Activated T-cell treated with anti-CD3 and anti-CD28 coated beads, Interleukin-2, amount 50 U/mL, for 4 hours (primary cell): ENCODE results near the gene VAV2. TPM values are rescaled to one million over a fixed set of nuclear protein-coding genes. Genes with fewer than 3 reads are reported as not detected.

ENCODE experiments used
- ATAC-seq, 2 donors: fragments of 200-7000 bp; cut with Tn5 transposase; one replicate each; pipeline ENCODE4 v1.10.0; 2021
- DNase-seq: peaks from one replicate; pipeline ENCODE4 v3.0.0-alpha.2; 2020
- H3K27me3 Mint-ChIP-seq: one replicate; pipeline ENCODE4 v1.8.0; 2021; ENCODE audit warnings: low read depth, mixed read lengths
- H3K36me3 Mint-ChIP-seq: one replicate; pipeline ENCODE4 v1.8.0; 2022; ENCODE audit warnings: mixed read lengths; ENCODE audit not compliant: insufficient read depth
- H3K4me1 Mint-ChIP-seq: one replicate; pipeline ENCODE4 v1.8.0; 2021; ENCODE audit warnings: low read depth, mixed read lengths
- H3K4me3 Mint-ChIP-seq: one replicate; pipeline ENCODE4 v1.8.0; 2021; ENCODE audit warnings: mild to moderate bottlenecking, moderate library complexity, mixed read lengths
- H3K9me3 Mint-ChIP-seq: one replicate; pipeline ENCODE4 v1.8.0; 2021; ENCODE audit warnings: mixed read lengths
- total RNA-seq, 3 donors: library from RNA; stranded (reverse); gene quantifications; one replicate each; pipeline ENCODE4 v1.2.1, GENCODE V29; 2021

The VAV2 gene
- total RNA-seq, 3 donors from 2014 or later, result 2.7 to 3.7 (median 3.2) TPM

DNA sequence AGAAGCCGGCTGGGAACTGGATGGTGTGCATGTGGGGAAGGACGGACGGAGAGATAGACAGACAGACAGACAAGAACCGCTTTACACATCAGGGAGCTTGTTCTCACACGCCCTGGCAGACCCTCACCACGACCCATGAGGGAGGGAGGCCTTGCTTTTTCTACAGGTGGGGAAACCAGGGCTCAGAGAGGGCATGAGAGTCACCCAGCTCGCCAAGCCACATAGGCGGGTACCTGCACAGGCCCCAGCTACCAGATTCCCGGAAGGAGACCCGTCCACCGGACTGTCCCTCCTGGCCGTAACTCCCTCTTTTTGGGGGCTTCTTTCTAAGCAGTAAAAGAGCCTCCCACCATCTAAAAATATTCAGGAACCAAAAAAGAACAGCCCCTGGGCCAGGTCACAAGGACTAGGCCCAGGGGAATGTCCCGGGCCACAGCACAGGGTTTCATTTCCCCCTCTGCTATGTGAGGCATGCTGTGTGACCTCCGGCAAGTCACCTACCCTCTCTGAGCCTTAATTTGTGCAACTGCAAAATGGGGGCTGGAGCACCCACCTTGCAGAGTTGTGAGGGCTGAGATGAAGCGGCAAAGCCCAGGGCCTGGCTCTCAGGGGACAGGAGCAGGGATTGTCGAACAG is 169.6 kb downstream of the VAV2 start:
- H3K27me3 Mint-ChIP-seq, result no peaks in the 10 kb centered on the region
- H3K36me3 Mint-ChIP-seq, result no peaks in the 10 kb centered on the region
- H3K4me1 Mint-ChIP-seq, result peaks cover 3% of the 10 kb centered on the region
- H3K4me3 Mint-ChIP-seq, result no peak overlapping the region
- no peaks in the 10 kb centered on the region for H3K9me3 Mint-ChIP-seq
- no peak for ATAC-seq
- no peak for DNase-seq

DNA sequence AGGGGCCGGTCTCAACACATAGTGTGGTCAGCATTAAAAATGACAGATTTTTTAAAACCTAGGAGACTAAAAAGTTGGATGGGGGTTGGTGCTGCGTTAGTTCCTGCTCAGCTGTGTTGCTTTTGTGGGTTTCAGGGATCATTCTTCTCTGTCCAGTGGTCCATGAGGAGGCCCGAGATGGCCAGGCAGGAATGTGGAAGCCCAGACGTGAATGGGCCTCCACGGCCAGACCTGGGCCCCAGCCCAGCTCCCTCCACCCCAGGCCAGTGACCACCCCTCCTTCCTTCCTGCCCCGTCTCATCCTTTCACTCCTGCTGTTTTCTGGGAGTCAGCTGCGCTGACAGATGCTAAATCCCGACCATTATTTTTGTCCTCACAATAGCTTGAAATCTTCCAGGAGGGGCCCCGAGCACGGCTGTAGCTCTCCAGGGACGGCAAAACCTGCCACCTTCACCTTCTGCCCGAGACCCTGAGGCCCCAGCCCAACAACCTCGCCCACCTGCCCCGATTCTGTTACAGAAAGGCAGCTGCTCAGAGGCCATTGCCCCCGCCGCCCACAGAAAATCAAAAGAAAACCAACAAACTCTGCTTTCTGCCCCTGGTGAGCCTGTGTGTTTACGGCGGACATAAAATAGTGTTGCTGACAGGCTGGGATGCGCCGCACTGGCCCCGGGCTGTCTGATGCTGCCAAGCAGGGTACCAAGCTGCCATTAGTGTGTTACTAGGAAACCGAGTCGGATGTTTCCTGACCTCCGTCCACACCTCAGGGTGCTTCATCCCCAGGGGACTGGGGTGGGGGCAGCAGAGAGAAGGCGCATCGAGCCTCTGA is 170.3 kb downstream of the VAV2 start:
- Mint-ChIP-seq H3K9me3 (no peaks in the 10 kb centered on the region), H3K36me3 (no peaks in the 10 kb centered on the region), H3K4me1 (peaks cover 3% of the 10 kb centered on the region), H3K27me3 (no peaks in the 10 kb centered on the region), H3K4me3 (no peak overlapping the region)
- DNase-seq (no peak), ATAC-seq (no peak)

DNA sequence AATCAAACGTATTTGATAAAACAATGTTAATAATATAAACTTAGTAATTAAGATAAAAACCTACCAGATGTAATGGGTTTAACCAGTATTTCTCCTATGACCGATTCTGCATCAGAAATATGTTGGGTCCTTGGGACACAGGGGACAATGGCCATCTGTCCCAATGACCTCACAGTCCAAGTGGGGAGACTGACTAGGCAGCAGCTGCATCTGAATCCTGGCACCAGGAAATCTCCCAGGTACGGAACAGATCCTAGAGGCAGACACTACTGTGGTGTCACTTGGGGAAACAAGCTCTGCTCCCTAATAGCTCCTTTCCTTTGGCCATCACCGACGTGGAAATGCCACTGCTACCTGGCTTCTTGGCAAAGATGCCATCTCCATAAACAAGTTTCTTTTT is 172.2 kb downstream of the VAV2 start:
- Mint-ChIP-seq H3K36me3 (no peaks in the 10 kb centered on the region), H3K4me3 (no peak overlapping the region), H3K4me1 (peaks cover 3% of the 10 kb centered on the region), H3K9me3 (no peaks in the 10 kb centered on the region), H3K27me3 (no peaks in the 10 kb centered on the region)
- ATAC-seq (no peak), DNase-seq (no peak)

DNA sequence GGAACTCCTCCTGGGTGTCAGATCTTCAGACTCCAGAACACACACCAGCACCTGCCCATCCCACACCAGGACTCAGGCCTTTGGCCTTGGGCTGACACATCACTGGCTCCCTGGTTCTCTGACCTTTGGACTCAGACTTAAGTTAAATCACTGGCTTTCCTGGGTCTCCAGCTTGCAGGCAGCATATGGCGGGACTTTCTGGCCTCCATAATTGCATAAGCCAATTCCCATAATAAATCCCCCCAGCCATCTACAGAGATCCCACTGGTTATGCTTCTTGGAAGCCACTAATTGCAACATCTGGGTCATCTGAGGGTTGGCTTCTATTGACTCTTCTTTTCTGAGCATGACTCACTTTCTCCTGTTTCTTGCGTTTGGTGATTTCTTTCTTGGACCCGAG is 173.7 kb downstream of the VAV2 start:
- Mint-ChIP-seq H3K4me3 (no peak overlapping the region), H3K4me1 (peaks cover 3% of the 10 kb centered on the region), H3K36me3 (no peaks in the 10 kb centered on the region), H3K9me3 (no peaks in the 10 kb centered on the region), H3K27me3 (no peaks in the 10 kb centered on the region)
- ATAC-seq, result no peak
- no peak for DNase-seq

DNA sequence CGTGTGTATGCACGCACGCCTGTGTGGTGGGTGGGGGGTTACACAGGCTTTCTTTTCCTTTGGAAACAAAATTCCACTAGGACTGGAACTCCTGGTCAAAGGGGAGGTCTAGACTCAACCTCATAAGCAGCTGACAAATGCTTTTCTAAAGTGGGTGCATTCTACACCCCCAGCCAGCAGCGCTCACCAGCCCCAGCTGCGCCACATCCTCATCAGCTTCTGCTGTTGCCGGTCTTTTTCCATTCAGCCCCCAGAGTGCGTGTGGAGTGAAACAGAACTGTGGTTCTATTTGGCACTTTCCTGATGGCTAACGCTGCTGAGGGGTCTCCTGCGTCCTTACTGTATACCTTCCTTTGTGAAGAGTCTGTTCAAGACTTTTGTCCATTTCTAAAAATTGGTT is 176.3 kb downstream of the VAV2 start:
- H3K27me3 Mint-ChIP-seq, result no peaks in the 10 kb centered on the region
- no peaks in the 10 kb centered on the region for H3K9me3 Mint-ChIP-seq
- no peaks in the 10 kb centered on the region for H3K36me3 Mint-ChIP-seq
- H3K4me1 Mint-ChIP-seq, result no peaks in the 10 kb centered on the region
- no peak overlapping the region for H3K4me3 Mint-ChIP-seq
- DNase-seq, result no peak
- ATAC-seq, result no peak

DNA sequence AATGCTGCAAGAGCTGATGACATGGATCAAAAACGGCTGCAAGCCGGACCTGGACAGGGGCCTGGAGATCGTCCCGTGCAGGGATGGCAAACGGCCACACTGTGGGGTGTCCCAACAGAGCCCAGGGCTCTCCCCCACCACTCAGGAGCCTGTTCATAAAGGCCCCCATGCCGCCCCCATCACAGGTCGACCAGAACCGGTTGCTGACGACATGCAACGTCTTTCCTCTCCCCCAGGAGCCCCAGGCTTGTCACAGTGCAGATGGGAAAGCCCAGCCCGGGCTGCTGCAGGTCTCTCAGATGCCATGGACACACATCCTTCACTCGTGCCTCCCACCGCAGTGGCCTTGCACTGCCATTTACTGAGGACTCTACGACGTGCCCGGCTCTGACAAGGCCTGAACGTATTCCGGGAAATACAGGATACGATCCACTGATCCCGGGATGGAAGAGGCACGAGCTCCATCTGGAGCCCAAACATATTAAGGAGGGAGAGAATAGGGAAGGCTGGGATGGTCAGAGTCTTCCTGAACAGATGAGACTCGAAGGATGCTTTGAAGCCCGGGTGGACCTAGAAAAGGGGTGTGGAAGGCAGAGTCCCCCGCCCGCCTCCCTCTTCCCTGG is 177.4 kb downstream of the VAV2 start:
- ATAC-seq (no peak), DNase-seq (no peak)
- no peaks in the 10 kb centered on the region for H3K36me3 Mint-ChIP-seq
- H3K4me3 Mint-ChIP-seq, result no peak overlapping the region
- no peaks in the 10 kb centered on the region for H3K9me3 Mint-ChIP-seq
- no peaks in the 10 kb centered on the region for H3K27me3 Mint-ChIP-seq
- H3K4me1 Mint-ChIP-seq, result no peaks in the 10 kb centered on the region

DNA sequence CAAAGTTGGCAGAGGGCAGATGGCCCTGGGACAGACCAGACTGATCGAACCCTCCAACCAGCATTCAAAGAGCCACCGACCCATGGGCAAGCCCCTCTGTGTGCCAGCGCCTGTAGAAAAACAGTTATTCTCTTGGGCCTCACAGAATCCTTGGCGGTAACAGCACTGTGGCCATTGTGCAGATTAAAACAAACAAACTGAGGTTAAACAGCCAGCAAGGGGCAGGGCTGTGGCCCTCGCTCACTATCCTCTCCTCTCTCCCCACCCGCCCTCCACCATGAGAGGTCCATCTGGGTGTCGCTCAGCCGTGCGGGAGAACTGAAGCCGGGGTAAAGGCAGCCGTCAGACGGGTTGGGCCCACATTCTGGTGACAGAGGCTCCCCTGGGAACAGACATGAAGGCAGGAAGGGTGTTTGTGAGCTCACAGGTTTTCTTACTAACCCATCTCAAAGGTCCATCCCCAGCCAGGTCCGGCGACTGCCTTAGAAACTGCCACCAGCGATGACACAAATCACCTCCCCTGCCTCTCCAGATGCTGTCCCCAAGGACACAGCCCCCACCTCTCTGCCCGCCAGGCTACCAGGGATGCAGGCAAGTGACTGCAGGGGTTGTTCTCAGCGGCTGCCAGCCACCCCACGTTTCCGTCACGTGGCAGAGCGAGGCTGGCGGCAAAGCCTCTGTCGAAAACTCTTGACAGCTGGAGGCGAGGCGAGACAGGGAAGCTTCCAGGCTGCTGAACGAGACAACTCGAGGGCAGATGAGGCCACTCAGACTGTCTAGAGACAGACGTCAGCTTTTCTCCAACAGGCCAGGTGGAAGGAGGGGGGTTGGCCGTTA is 178.2 kb downstream of the VAV2 start:
- no peaks in the 10 kb centered on the region for H3K9me3 Mint-ChIP-seq
- DNase-seq (no peak), ATAC-seq (no peak)
- no peaks in the 10 kb centered on the region for H3K36me3 Mint-ChIP-seq
- H3K4me3 Mint-ChIP-seq, result no peak overlapping the region
- H3K27me3 Mint-ChIP-seq, result no peaks in the 10 kb centered on the region
- no peaks in the 10 kb centered on the region for H3K4me1 Mint-ChIP-seq

DNA sequence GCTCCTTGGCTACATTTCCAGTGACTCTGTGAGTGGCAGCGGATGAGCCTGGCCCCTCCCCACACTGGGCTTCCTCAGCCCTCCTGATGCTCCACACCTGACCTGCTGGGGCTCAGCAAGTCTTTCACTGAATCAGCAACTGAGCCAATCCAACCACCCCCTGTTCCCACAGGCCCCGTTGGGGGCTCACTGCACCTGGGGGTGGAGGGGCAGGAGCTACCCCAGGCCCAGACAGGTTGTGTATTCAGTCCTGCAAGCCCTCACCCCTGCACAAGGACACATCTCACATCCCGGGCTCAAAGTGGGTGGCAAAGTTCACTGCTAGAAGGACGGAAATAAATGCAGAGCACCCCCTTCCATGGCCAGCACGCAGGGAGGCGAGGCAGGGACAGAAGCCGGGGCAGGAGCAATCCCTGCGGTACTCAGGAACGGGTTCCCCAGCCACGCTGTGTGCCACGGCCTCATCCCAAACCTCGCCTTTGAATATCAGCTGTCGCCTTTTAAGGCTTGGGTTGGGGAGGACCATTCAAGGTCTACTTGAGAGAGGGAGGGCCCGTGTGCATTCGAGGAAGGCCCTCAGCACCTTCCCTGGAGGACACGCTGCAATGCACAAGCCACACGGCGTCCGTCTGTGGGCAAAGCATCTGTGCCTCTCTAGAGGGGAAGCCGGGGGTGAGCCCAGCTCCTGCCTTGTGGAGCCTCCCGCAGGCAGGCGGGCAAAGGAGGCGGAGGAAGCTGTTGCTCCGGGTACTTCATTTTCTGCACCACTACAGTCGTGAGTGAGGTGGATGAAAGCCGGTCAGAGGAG is 179.0 kb downstream of the VAV2 start:
- no peaks in the 10 kb centered on the region for H3K36me3 Mint-ChIP-seq
- ATAC-seq (no peak), DNase-seq (no peak)
- no peaks in the 10 kb centered on the region for H3K4me1 Mint-ChIP-seq
- no peaks in the 10 kb centered on the region for H3K27me3 Mint-ChIP-seq
- H3K4me3 Mint-ChIP-seq, result no peak overlapping the region
- no peaks in the 10 kb centered on the region for H3K9me3 Mint-ChIP-seq

DNA sequence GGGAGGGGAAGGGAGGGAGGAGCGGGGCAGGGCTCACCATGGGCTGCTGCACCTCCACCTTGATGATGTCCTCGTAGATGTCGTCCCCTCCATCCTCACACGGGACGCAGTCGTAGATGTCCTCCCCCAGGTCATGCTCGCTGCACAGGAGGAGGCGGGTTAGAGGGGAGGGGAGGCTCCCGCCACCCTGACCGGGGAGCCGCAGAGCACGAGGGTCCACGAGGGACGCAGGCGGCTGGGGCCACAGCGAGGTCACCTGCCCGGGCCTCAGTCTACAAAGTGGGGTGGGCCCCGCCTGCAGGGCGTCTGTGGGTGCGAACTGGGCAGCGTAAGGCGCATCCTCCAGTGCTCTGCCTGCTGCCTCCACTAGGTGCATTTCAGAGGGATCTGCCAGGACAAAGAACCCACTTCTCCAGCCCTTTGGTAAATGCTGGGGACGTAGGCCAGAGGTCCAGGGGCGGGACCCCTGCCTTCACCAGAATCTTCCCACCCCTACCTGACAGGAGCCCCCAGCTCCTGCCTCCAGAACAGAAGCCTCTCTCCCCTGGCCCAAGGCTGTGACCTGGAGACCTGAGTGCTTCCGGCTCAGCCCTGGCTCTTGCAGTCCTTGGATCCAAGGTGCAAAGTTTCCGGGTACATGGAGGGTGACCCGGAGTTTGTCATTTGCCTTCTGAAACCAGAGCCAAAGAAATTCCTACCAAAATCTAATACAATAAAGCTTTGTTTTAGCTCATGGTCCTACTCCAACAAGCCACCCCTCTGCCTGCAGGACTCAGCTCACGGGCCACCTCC is 179.9 kb downstream of the VAV2 start:
- ATAC-seq (no peak), DNase-seq (no peak)
- no peaks in the 10 kb centered on the region for H3K27me3 Mint-ChIP-seq
- no peaks in the 10 kb centered on the region for H3K36me3 Mint-ChIP-seq
- no peak overlapping the region for H3K4me3 Mint-ChIP-seq
- H3K9me3 Mint-ChIP-seq, result no peaks in the 10 kb centered on the region
- no peaks in the 10 kb centered on the region for H3K4me1 Mint-ChIP-seq

DNA sequence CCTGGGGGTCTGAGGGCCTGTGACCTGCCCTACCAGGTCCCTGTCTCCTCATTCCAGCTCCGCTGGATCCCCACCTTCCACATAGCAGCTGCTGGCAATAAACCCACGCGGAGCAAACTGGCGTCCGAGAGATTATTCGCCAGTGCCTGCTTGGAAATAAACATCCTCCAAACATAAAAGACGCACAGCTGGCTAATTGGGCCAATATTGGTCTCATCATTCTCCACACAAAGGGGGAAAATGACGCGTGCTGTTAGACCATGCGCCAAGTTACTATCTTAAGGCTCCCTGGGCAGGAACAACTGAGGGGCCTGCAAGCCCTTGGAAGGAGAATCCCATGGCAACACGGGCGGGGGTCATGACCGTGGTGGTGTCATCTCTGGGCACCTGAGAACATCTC is 180.7 kb downstream of the VAV2 start:
- no peaks in the 10 kb centered on the region for H3K36me3 Mint-ChIP-seq
- ATAC-seq (no peak), DNase-seq (no peak)
- no peaks in the 10 kb centered on the region for H3K9me3 Mint-ChIP-seq
- no peaks in the 10 kb centered on the region for H3K27me3 Mint-ChIP-seq
- no peaks in the 10 kb centered on the region for H3K4me1 Mint-ChIP-seq
- no peak overlapping the region for H3K4me3 Mint-ChIP-seq

DNA sequence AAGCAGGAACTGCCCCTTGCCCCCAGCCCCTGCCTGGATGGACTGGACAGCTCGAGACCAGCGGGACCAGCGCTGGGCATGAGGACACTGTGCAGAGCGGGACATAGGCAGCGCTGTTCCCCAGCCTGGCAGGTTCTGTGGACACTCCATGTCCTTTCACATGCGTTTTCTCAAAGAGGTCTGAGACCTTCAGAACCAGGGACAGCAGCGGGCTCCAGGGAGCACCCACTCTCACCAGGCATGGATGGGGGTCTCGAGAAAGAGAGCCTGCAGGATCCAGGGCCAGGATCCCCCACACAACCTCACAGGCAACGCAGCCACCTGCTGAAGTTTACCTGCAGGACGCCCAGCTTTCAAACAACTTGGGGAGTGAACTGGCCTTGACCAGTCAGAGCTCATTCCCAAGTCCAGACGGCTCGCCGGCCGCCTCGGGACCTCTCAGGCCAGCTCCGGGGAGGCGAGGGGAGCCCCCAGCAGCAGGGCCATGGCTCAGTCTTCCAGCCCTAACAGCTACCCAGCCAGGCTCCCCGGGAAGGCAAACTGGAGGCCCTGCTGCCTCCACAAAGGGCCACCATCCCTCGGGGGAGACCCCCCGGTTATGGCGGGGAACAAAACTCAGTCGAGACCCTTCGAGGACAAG is 181.4 kb downstream of the VAV2 start:
- no peak for DNase-seq
- no peak for ATAC-seq
- Mint-ChIP-seq H3K9me3 (no peaks in the 10 kb centered on the region), H3K4me1 (no peaks in the 10 kb centered on the region), H3K4me3 (no peak overlapping the region), H3K36me3 (no peaks in the 10 kb centered on the region), H3K27me3 (no peaks in the 10 kb centered on the region)

DNA sequence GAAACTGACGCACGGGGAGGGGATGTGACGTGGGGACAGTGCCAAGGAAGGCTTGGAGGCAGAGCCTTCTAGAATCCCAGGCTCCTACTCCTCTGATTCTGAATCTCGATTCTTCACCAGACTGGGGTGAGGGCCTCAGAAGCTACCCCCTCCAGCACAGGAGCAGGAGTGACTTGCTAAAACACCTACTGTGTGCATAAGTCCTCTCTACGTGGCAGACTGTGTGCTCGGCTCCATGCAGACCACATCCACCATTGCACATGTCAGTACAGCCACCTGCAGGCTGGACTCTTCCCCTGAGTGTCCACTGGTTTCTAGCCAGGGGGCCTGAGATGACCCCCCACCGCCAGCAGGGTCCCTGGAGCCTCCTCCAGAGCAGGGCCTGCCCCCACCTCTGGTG is 182.8 kb downstream of the VAV2 start:
- Mint-ChIP-seq H3K27me3 (no peaks in the 10 kb centered on the region), H3K9me3 (no peaks in the 10 kb centered on the region), H3K4me3 (no peak overlapping the region), H3K36me3 (no peaks in the 10 kb centered on the region), H3K4me1 (no peaks in the 10 kb centered on the region)
- DNase-seq (no peak), ATAC-seq (no peak)

DNA sequence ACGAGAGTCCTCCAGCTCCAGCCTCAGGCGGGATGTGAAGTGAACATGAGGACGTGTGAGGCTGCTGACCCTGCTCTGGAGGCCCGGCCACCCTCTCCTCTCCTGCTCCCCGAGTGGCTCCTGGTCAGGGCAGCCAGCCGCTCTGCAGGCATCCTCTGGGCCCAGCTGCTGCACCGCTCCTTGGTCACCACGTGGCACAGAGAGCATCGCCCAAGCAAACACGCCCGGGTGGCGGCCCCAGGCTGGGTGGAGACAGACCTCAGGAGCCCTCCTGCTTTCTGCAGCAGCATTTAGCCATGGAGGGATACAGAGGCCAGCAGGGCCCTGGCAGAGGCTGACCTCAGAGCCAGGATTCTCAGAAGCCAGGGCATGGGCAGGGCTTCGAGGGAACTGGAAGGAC is 184.3 kb downstream of the VAV2 start:
- ATAC-seq, result no peak
- H3K9me3 Mint-ChIP-seq, result no peaks in the 10 kb centered on the region
- H3K27me3 Mint-ChIP-seq, result no peaks in the 10 kb centered on the region
- DNase-seq, result no peak
- H3K36me3 Mint-ChIP-seq, result no peaks in the 10 kb centered on the region
- no peaks in the 10 kb centered on the region for H3K4me1 Mint-ChIP-seq
- H3K4me3 Mint-ChIP-seq, result no peak overlapping the region
